Gastrocnemius medialis (tissue), 4 donors: ENCODE measurements around the gene GALNT6.

Experiments used
- POLR2A ChIP-seq, 2 donors: fragments of 450-650 bp; IDR thresholded peaks; one replicate each; pipeline ENCODE4 v1.6.1; 2017; ENCODE audit warnings: antibody characterized with exemption in 2 of 2, mild to moderate bottlenecking in 2 of 2, moderate library complexity in 2 of 2
- TF ChIP-seq, protein P1 (sequence below), 5 experiments: fragments of 450-650 bp in 3 of 5; fragments of 200-600 bp in 2 of 5; sonication (generic) in 2 of 5; IDR thresholded peaks in 4 of 5; conservative IDR thresholded peaks in 1 of 5; 1 replicate in 4 of 5; 2 replicates in 1 of 5; pipeline ENCODE4 v1.5.1; 2016 to 2019; ENCODE audit warnings: antibody characterized with exemption in 5 of 5, mild to moderate bottlenecking in 3 of 5, moderate library complexity in 3 of 5

DNA sequence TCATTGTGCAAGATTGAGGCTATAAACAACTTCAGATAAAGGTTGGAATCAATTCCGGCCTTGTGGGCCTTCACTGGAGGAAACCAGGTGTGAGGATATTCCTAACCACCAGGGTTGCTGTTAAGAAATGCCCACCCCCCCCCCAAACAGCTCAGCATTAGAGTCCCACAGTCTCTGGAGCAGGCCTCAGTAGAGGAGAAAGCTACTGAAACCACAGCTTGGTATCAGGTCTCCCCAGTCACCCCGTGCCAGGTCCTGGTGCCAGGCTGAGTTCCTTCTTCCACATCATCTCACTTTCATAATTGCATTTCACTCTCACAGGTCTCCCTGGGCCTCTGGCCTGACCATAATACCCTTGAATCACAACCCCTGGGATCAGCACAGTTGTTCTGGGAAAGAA is 12.5 kb downstream of the GALNT6 start:
- TF ChIP-seq, protein P1, sequence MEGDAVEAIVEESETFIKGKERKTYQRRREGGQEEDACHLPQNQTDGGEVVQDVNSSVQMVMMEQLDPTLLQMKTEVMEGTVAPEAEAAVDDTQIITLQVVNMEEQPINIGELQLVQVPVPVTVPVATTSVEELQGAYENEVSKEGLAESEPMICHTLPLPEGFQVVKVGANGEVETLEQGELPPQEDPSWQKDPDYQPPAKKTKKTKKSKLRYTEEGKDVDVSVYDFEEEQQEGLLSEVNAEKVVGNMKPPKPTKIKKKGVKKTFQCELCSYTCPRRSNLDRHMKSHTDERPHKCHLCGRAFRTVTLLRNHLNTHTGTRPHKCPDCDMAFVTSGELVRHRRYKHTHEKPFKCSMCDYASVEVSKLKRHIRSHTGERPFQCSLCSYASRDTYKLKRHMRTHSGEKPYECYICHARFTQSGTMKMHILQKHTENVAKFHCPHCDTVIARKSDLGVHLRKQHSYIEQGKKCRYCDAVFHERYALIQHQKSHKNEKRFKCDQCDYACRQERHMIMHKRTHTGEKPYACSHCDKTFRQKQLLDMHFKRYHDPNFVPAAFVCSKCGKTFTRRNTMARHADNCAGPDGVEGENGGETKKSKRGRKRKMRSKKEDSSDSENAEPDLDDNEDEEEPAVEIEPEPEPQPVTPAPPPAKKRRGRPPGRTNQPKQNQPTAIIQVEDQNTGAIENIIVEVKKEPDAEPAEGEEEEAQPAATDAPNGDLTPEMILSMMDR (IDR thresholded peaks at IDR 0.05 in 4 of 5, conservative IDR thresholded peaks at IDR 0.05 in 1 of 5), result no peak
- no peak for TF ChIP-seq POLR2A (IDR thresholded peaks at IDR 0.05)
